Measurements from ENCODE around the gene FGFR4.

FGFR4 gene

GRCh38 chr5:177132136-177133095, 45.7 kb downstream of the FGFR4 start:
- no peak for DNase-seq

GRCh38 chr5:177133096-177133852, 46.6 kb downstream of the FGFR4 start, which contains the start of gene NSD1:
TSS of gene NSD1 (plus strand) at chr5:177133773. CDS start at chr5:177135104, 1,331 bp downstream.
- DNase-seq, result peak; percentile 15

GRCh38 chr5:177133853-177134696, 47.4 kb downstream of the FGFR4 start:
- no peak for DNase-seq

GRCh38 chr5:177134697-177135225, 48.0 kb downstream of the FGFR4 start:
- DNase-seq, result peak; percentile 23

GRCh38 chr5:177140312-177140711, 53.6 kb downstream of the FGFR4 start:
- DNase-seq, result no peak

- DNase-seq, result no peak
These were observed 54.8 kb downstream of the FGFR4 start for GRCh38 chr5:177141496-177141895.

- DNase-seq, result no peak
These were observed 55.4 kb downstream of the FGFR4 start for GRCh38 chr5:177142098-177142611.

- no peak for DNase-seq
These were observed 56.1 kb downstream of the FGFR4 start for GRCh38 chr5:177142778-177143177.

- no peak for DNase-seq
These were observed 60.4 kb downstream of the FGFR4 start for GRCh38 chr5:177146891-177147638.

All from NCI-H1105 treated with DMSO at 0.1 percent for 48 hours (cell line).